Kidney (tissue), 14 donors: ENCODE data around the gene CTIF. TPM values are rescaled to one million over a fixed set of nuclear protein-coding genes. Genes with fewer than 3 reads are reported as not detected.

Experiments used
- DNase-seq, 5 donors: peaks; one replicate each; pipeline ENCODE4 v3.0.0-alpha.2; 2013 to 2020
- FAIRE-seq: peaks from 2 replicates; lab custom pipeline; 2012; peaks lifted over from hg19 to GRCh38; lab: Jason Lieb, UNC
- H3K27ac ChIP-seq, 2 donors: one replicate each; pipeline ENCODE4 v1.7.0; 2013; ENCODE audit warnings: low read depth in 2 of 2, low read length in 2 of 2, inconsistent platforms in 1 of 2
- H3K27me3 ChIP-seq: one replicate; pipeline ENCODE4 v1.7.1; 2013; ENCODE audit warnings: low read length, inconsistent platforms; ENCODE audit not compliant: control insufficient read depth, insufficient read depth
- H3K36me3 ChIP-seq, 3 donors: one replicate each; pipeline versions ENCODE4 v1.7.0 to v1.7.1; 2013; ENCODE audit warnings: low read length in 3 of 3, control low read depth in 1 of 3, inconsistent platforms in 1 of 3; ENCODE audit not compliant: insufficient read depth in 3 of 3, control insufficient read depth in 2 of 3
- H3K4me1 ChIP-seq, 3 donors: one replicate each; pipeline versions ENCODE4 v1.7.0 to v1.7.1; 2013; ENCODE audit warnings: low read length in 3 of 3, inconsistent platforms in 1 of 3, low read depth in 1 of 3; ENCODE audit not compliant: control insufficient read depth in 2 of 3, insufficient read depth in 2 of 3
- H3K4me3 ChIP-seq, 3 donors: one replicate each; pipeline versions ENCODE4 v1.7.0 to v1.8.1; 2013; ENCODE audit warnings: low read length in 3 of 3, control low read depth in 1 of 3, inconsistent platforms in 1 of 3
- H3K9ac ChIP-seq, 3 donors: one replicate each; pipeline versions ENCODE4 v1.7.0 to v1.7.1; 2013; ENCODE audit warnings: low read length in 3 of 3, control low read depth in 1 of 3, inconsistent platforms in 1 of 3
- H3K9me3 ChIP-seq, 3 donors: one replicate each; pipeline versions ENCODE4 v1.7.0 to v1.7.1; 2013; ENCODE audit warnings: low read length in 3 of 3, control low read depth in 1 of 3, inconsistent platforms in 1 of 3; ENCODE audit not compliant: control insufficient read depth in 2 of 3, insufficient read depth in 1 of 3
- CTCF ChIP-seq: IDR thresholded peaks from 3 replicates; pipeline ENCODE4 v1.5.1; 2012; ENCODE audit warnings: mild to moderate bottlenecking, moderate library complexity, borderline replicate concordance; ENCODE audit not compliant: insufficient read depth; ENCODE audit errors: extremely low read depth
- intact Hi-C: fragments of 100-400 bp; cut with DNase I; formaldehyde crosslinking; loops from one replicate; pipeline ENCODE4 v1.11.1; 2022
- polyA plus RNA-seq: library from polyadenylated mRNA; stranded (reverse); fragments of 350-450 nt; fragmentation: Illumina TruSeq; extraction: RNeasy Lipid Tissue Mini Kit (QIAGEN cat#74804); gene quantifications from one replicate; pipeline ENCODE4 v1.2.3, GENCODE V29; 2014; ENCODE audit warnings: low read depth, low replicate concordance; ENCODE audit not compliant: insufficient read depth
- total RNA-seq: library from RNA; stranded (reverse); fragmentation: NEBNext Ultra II Directional; extraction: Animal tissue kit (Norgen Biotek cat#: 25700); gene quantifications from one replicate; pipeline ENCODE4 v1.2.1, GENCODE V29; 2021
- donor health status: control.
- donor health status: control.
- donor health status: control.
- donor health status: control.
- donor health status: control.
- donor health status: DM: yes; HTN: yes; CAD: no.
- donor health status: Normal renal cell carcinoma (clear cell type).

CTIF gene
- total and polyA plus RNA-seq, 2 donors from 2014 or later = 37.3 to 41.9 TPM

- H3K27ac ChIP-seq = no peak overlapping the region
- no peaks in the 10 kb centered on the region for H3K9me3 ChIP-seq
- no peak for FAIRE-seq
- H3K9ac ChIP-seq = no peak overlapping the region
- intact Hi-C loops = no loop called here
- no peaks in the 10 kb centered on the region for H3K27me3 ChIP-seq
- no peaks in the 10 kb centered on the region for H3K4me1 ChIP-seq
- DNase-seq = no peak
- TF ChIP-seq CTCF = no peak
- H3K36me3 ChIP-seq = no peaks in the 10 kb centered on the region
- no peak overlapping the region for H3K4me3 ChIP-seq
Observed at GRCh38 chr18:48554610-48555400, 16.0 kb downstream of the CTIF start.

DNA sequence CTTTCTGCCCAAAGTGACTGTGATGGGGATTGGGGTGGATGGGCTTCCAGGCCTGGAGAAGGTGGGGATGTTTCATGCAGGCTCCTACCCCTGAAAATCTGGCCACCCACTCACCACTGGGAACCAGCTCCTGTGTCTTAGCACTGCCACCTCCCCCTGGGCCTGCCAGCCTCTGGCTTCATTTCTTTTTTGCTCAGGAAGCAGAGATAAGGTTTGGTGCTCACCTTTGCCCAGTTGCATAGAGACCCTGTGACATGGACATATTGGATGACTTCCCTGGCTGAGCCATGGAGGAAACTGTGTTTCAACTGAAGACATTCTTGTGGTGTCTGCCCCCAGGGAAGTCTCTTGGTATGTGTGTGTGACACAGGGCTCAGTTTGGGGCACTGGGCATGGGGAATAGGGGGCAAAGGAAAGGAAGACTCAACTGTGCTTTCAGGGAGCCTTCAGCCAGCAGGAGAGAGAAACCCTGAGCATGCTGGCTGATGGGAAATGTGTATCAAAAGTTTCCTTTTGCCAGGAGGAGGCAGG lies 16.7 kb downstream of the CTIF start:
- H3K27ac ChIP-seq = no peak overlapping the region
- FAIRE-seq = no peak
- H3K9me3 ChIP-seq = no peaks in the 10 kb centered on the region
- H3K9ac ChIP-seq = no peak overlapping the region
- H3K36me3 ChIP-seq = no peaks in the 10 kb centered on the region
- H3K4me3 ChIP-seq = no peak overlapping the region
- no peak for DNase-seq
- H3K27me3 ChIP-seq = no peaks in the 10 kb centered on the region
- no peak for TF ChIP-seq CTCF
- intact Hi-C loops = no loop called here
- H3K4me1 ChIP-seq = no peaks in the 10 kb centered on the region

DNA sequence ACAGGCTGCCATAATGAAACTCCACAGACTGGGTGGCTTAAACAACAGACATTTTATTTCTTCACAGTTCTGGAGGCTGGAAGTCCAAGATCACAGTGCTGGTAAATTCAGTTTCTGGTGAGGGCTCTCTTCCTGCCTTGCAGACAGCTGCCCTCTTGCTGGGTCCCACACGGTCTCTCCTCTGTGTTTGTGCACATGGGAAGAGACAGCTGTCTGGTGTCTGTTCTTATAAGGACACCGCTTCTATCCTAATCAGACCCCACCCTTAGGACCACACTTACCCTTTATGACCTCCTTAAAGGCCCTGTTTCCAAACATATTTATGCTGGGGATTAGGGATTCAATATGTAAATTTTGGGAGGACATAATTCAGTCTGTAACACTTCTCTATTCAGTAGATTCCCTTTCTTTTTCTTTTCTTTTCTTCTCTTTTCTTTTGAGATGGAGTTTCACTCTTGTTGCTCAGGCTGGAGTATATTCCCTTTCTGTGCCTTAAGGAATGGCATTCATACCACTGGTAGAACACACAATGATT lies 18.9 kb downstream of the CTIF start:
- no peaks in the 10 kb centered on the region for H3K27me3 ChIP-seq
- H3K4me3 ChIP-seq = no peak overlapping the region
- no peaks in the 10 kb centered on the region for H3K9me3 ChIP-seq
- no peak overlapping the region for H3K9ac ChIP-seq
- no peaks in the 10 kb centered on the region for H3K4me1 ChIP-seq
- H3K36me3 ChIP-seq = no peaks in the 10 kb centered on the region
- no peak for DNase-seq
- H3K27ac ChIP-seq = peak overlapping the region in 1 of 2 donors; percentile 30
- TF ChIP-seq CTCF = no peak
- FAIRE-seq = no peak
- intact Hi-C loops = no loop called here
